Pancreas (tissue), 10 donors: ENCODE data around the gene ZFYVE28. TPM values are rescaled to one million over a fixed set of nuclear protein-coding genes. Genes with fewer than 3 reads are reported as not detected.
A peak's percentile ranks its signal among the peaks of the same experiment; 100 is the strongest.
"Not testable (repeated sequence)": the region's sequence is repeated elsewhere in the genome, so short reads cannot be mapped to it uniquely, and the experiment has no call there.

ENCODE experiments used
- ATAC-seq, 4 donors: fragments of 200-7000 bp; cut with Tn5 transposase; one replicate each; pipeline versions ENCODE4 v1.8.0 to v1.9.1; 2020; ENCODE audit warnings: mild to moderate bottlenecking in 4 of 4, moderate library complexity in 4 of 4
- DNase-seq, 6 donors: peaks; one replicate each; pipeline ENCODE4 v3.0.0-alpha.2; 2020
- FAIRE-seq: peaks from 2 replicates; lab custom pipeline; 2012; peaks lifted over from hg19 to GRCh38; lab: Jason Lieb, UNC
- H3K27ac ChIP-seq, 4 donors: fragments of 200-600 bp; sonication (generic); 1 replicate in 3 of 4; 2 replicates in 1 of 4; pipeline versions ENCODE4 v1.5.0 to v1.8.0; 2020
- H3K27me3 ChIP-seq, 4 donors: fragments of 200-600 bp; one replicate each; pipeline ENCODE4 v1.8.0; 2021
- H3K36me3 ChIP-seq, 3 donors: fragments of 200-600 bp; sonication (generic) in 1 of 3; one replicate each; pipeline versions ENCODE4 v1.5.0 to v1.8.0; 2020 to 2021
- H3K4me1 ChIP-seq, 3 donors: fragments of 200-600 bp; one replicate each; pipeline ENCODE4 v1.8.0; 2021
- H3K4me3 ChIP-seq, 4 donors: fragments of 200-600 bp; sonication (generic) in 2 of 4; one replicate each; pipeline versions ENCODE4 v1.5.0 to v1.8.0; 2020 to 2021
- H3K9me3 ChIP-seq, 4 donors: fragments of 200-600 bp; one replicate each; pipeline ENCODE4 v1.8.0; 2021
- CTCF ChIP-seq, 4 donors: fragments of 200-600 bp; sonication (generic) in 3 of 4; IDR thresholded peaks; one replicate each; pipeline versions ENCODE4 v1.5.0 to v1.8.0; 2021; ENCODE audit warnings: antibody characterized with exemption in 4 of 4
- WGBS, 2 donors: extraction: QIAGEN DNeasy Blood & Tissue Kit; methylation state at CpG; one replicate each; pipeline ENCODE4 v1.1.7; 2013; 5-methylcytosine and 5-hydroxymethylcytosine counted together
- intact Hi-C, 3 donors: fragments of 100-400 bp; cut with DNase I; formaldehyde crosslinking; loops; one replicate each; pipeline versions ENCODE4 v1.11.1 to v1.14.2; 2022
- polyA plus RNA-seq, 2 donors: library from polyadenylated mRNA; stranded (reverse); fragments of 200-250 nt; gene quantifications; one replicate each; pipeline ENCODE4 v1.2.3, GENCODE V29; 2013
- total RNA-seq, 6 donors: library from RNA; stranded (reverse); fragmentation: NEBNext Ultra II Directional in 4 of 6; extraction: Animal tissue kit (Norgen Biotek cat#: 25700) in 4 of 6; gene quantifications; one replicate each; pipeline versions ENCODE4 v1.2.1 to v1.2.4, GENCODE V29; 2021 to 2023
- donor health status: healthy with polysubstance abuse.
- donor health status: DM: no; HTN: no; CAD: no; lungs with moderate emphysema.
- donor health status: DM: no; HTN: no; CAD: no.
- donor health status: control.
- donor health status: control.
- donor health status: Bipolar disorder and iron deficiency.
- donor health status: DM: yes; HTN: yes; CAD: no.
- donor health status: DM: no; HTN: no; CAD: no.
- donor health status: DM: no; HTN: no; CAD: no.
- donor health status: DM: yes; HTN: yes; CAD: no.

ZFYVE28 gene
- 1 to 10 TPM; 3.8 to 7.5 (median 5.1) TPM for total RNA-seq
- 10 to 100 TPM; 12.1 to 13.4 TPM for polyA plus RNA-seq

GRCh38 chr4:2417765-2418649 is at the start of gene ZFYVE28:
Gene ZFYVE28 (minus strand): TSS chr4:2418645. CDS start chr4:2418323, 322 bp downstream.
- intact Hi-C loops = no loop called here
- Histone ChIP-seq H3K4me1 (peaks cover 1 to 12% (median 3%) of the 10 kb centered on the region in 3 donors), H3K27ac (peak within 1 kb of the TSS; percentile 35 to 66 (median 62)), H3K27me3 (no peaks in the 10 kb centered on the region), H3K4me3 (peak within 1 kb of the TSS; percentile 46 to 64 (median 58)), H3K36me3 (no peaks in the 10 kb centered on the region), H3K9me3 (no peaks in the 10 kb centered on the region)
- TF ChIP-seq CTCF (IDR thresholded peaks at IDR 0.05) = no peak
- ATAC-seq (peak in 1 of 4 donors; percentile 3), FAIRE-seq (no peak), DNase-seq (peak in 5 of 6 donors; percentile 34 to 87 (median 61))
- WGBS, 2 donors = 1% methylated on average over 50 to 90 of the region's 90 CpGs

GRCh38 chr4:2465544-2465943 is 47.1 kb upstream of the ZFYVE28 start:
- FAIRE-seq, H3K27ac ChIP-seq, intact Hi-C loops, H3K4me1 ChIP-seq, H3K36me3 ChIP-seq, DNase-seq, H3K27me3 ChIP-seq, H3K4me3 ChIP-seq, H3K9me3 ChIP-seq, ATAC-seq: not testable (repeated sequence)

- H3K9me3 ChIP-seq = no peaks in the 10 kb centered on the region
- FAIRE-seq (no peak), DNase-seq (no peak), ATAC-seq (no peak)
- no peak for TF ChIP-seq CTCF (IDR thresholded peaks at IDR 0.05)
- intact Hi-C loops = no loop called here
- no peaks in the 10 kb centered on the region for H3K36me3 ChIP-seq
- no peak overlapping the region for H3K27ac ChIP-seq
- peaks cover 0 to 4% (median 3%) of the 10 kb centered on the region in 3 donors for H3K4me1 ChIP-seq
- no peak overlapping the region for H3K4me3 ChIP-seq
- WGBS, 2 donors = 77 to 80% methylated on average over 6 of the region's 6 CpGs
- no peaks in the 10 kb centered on the region for H3K27me3 ChIP-seq
Measured at GRCh38 chr4:2465032-2465431, 46.6 kb upstream of the ZFYVE28 start.

GRCh38 chr4:2462992-2463762 is 44.7 kb upstream of the ZFYVE28 start:
- FAIRE-seq = no peak
- no peak overlapping the region for H3K27ac ChIP-seq

More at GRCh38 chr4:2462992-2463762, 44.7 kb upstream of the ZFYVE28 start:
- WGBS, 2 donors = 35 to 43% methylated on average over 30 to 35 of the region's 35 CpGs
- Histone ChIP-seq H3K4me1 (peaks cover 0 to 4% (median 3%) of the 10 kb centered on the region in 3 donors), H3K9me3 (no peaks in the 10 kb centered on the region), H3K4me3 (peak overlapping the region in 3 of 4 donors; percentile 30 to 63 (median 46)), H3K36me3 (no peaks in the 10 kb centered on the region), H3K27me3 (no peaks in the 10 kb centered on the region)
- peak in 1 of 6 donors; percentile 52 for DNase-seq
- no peak for ATAC-seq
- intact Hi-C loops = no loop called here
- peak in 1 of 4 donors; percentile 2 for TF ChIP-seq CTCF (IDR thresholded peaks at IDR 0.05)
